Mononuclear cell (primary cell): ENCODE data around the gene LINC01488. TPM values are rescaled to one million over a fixed set of nuclear protein-coding genes. Genes with fewer than 3 reads are reported as not detected.

Experiments
- H3K27me3 ChIP-seq: 2 replicates; pipeline ENCODE4 v1.6.0; 2011; ENCODE audit warnings: low read length, control low read depth; ENCODE audit not compliant: insufficient read depth
- H3K4me1 ChIP-seq: 2 replicates; pipeline ENCODE4 v1.5.1; 2011; ENCODE audit warnings: mild to moderate bottlenecking, low read length, control low read depth; ENCODE audit not compliant: insufficient read depth
- H3K4me3 ChIP-seq: 2 replicates; pipeline ENCODE4 v1.5.1; 2011; ENCODE audit warnings: mild to moderate bottlenecking, low read length, moderate library complexity
- H3K9me3 ChIP-seq: 2 replicates; pipeline ENCODE4 v1.5.1; 2011; ENCODE audit warnings: low read depth, mild to moderate bottlenecking, control low read depth, low read length
- total RNA-seq: library from RNA; depleted of rRNA; stranded (reverse); fragments of >200 nt; gene quantifications from one replicate; pipeline ENCODE4 v1.2.3, GENCODE V29; 2012

Gene LINC01488
- total RNA-seq, 1 donor = not detected

DNA sequence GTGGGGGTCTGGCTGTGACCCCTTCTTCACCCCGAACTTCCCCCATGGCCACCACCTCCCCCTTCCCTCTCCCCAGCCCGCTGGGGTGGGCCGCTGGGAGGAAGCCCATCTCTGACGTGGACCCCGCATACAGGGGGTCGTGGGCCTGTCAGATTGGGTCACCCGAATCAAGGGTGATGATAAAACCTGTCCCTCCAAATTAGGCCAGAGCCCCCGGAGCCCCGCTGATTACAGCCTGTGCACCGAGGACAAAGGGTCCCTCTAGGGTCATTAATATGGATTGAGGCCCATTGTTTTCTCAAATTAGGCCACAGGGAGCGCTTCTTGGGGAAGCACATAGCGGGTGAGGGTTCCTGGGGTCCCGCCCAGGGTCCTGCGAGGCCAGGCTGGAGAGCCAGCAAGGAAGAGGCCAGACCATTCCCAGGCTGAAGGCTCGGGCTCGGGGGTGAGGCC lies 4.9 kb upstream of the LINC01488 start:
- Histone ChIP-seq H3K4me1 (no peaks in the 10 kb centered on the region), H3K9me3 (no peaks in the 10 kb centered on the region), H3K27me3 (no peaks in the 10 kb centered on the region), H3K4me3 (no peak overlapping the region)

DNA sequence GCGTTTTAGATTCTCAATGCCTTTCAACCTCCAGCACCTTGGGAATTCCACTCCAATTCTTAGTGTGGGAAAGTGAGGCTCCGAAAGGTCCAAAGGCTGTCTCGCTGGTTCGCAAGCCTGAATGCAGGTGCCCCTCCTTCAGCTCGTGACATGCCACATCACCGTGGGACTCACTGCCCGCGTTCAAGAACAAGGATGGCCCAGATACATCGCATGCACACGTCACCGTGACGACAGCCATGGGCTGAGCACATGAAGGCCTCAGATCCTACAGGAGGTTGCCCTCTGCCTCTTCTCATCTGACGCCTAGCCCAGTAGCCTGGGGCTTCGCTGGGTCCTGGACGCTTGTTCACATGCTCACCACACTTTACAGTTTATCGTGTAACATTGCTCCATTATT lies 4.4 kb upstream of the LINC01488 start:
- Histone ChIP-seq H3K4me1 (no peaks in the 10 kb centered on the region), H3K9me3 (no peaks in the 10 kb centered on the region), H3K4me3 (no peak overlapping the region), H3K27me3 (no peaks in the 10 kb centered on the region)

- H3K4me3 ChIP-seq = no peak overlapping the region
Observed at GRCh38 chr11:69479591-69480271, 1.7 kb upstream of the LINC01488 start.

GRCh38 chr11:69480547-69481392 lies 693 bp upstream of the LINC01488 start:
- Histone ChIP-seq H3K4me3 (no peak overlapping the region), H3K27me3 (no peaks in the 10 kb centered on the region), H3K4me1 (no peaks in the 10 kb centered on the region), H3K9me3 (no peaks in the 10 kb centered on the region)

More at GRCh38 chr11:69479591-69480271, 1.7 kb upstream of the LINC01488 start:
- Histone ChIP-seq H3K9me3 (no peaks in the 10 kb centered on the region), H3K4me1 (no peaks in the 10 kb centered on the region), H3K27me3 (no peaks in the 10 kb centered on the region)

DNA sequence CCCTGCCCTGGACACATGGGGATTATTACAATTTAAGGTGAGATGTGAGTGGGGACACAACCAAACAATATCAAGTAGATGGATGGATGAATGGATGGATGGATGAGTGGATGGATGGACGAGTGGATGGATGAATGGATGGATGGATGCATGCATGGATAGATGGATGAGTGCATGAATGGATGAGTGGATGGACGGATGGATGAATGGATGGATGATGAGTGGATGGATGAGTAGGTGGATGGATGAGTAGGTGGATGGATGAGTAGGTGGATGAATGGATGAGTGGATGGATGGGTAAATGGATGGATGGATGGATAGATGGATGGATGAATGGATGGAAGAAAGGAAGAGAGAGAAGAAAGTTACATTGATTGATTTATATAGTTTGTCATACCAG lies 859 bp downstream of the LINC01488 start:
- H3K4me1 ChIP-seq = no peaks in the 10 kb centered on the region
- no peaks in the 10 kb centered on the region for H3K9me3 ChIP-seq
- no peak overlapping the region for H3K4me3 ChIP-seq

GRCh38 chr11:69483170-69483569 lies 1.7 kb downstream of the LINC01488 start:
- no peaks in the 10 kb centered on the region for H3K9me3 ChIP-seq
- no peaks in the 10 kb centered on the region for H3K27me3 ChIP-seq
- H3K4me1 ChIP-seq = no peaks in the 10 kb centered on the region
- no peak overlapping the region for H3K4me3 ChIP-seq

More for the DNA sequence above, 859 bp downstream of the LINC01488 start:
- no peaks in the 10 kb centered on the region for H3K27me3 ChIP-seq

GRCh38 chr11:69483691-69484426 lies 2.4 kb downstream of the LINC01488 start:
- Histone ChIP-seq H3K4me3 (no peak overlapping the region), H3K9me3 (no peaks in the 10 kb centered on the region), H3K4me1 (no peaks in the 10 kb centered on the region), H3K27me3 (no peaks in the 10 kb centered on the region)

GRCh38 chr11:69484427-69485259 lies 3.2 kb downstream of the LINC01488 start:
- H3K4me3 ChIP-seq = no peak overlapping the region
- H3K4me1 ChIP-seq = no peaks in the 10 kb centered on the region
- no peaks in the 10 kb centered on the region for H3K27me3 ChIP-seq
- no peaks in the 10 kb centered on the region for H3K9me3 ChIP-seq

DNA sequence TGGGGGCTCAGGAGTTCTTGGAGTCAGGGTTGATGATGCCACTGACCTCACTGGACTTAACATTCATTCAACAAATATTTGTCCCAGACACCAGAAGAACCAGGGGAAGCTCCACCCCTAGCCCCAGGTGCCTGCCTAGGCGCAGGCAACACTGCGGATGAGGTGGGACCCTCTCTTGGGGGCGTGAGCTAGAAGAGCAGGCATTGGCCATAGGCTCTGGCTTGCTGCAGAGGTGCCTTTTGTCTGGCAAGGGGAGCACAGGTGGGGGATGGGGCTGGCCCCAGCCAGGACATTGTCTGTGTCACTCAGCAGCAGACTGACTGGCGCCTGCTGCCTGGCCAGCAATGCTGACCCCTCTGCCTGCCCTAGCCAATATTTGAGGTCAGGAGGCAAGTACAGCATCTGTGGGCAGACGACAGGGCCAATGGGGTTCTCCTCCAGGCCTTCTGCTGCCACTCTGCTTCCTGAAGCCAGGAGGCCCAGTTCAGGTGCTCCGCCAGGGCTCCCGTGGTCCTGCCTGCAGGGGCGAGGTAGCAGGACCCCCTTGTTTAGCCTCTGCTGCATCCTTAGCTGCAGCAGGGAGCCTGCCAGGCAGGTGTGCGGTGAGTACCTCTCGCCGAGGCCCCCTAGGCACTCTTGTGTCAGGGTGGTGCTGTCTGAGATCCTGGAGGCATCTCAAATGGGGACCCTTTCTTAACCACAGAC lies 4.0 kb downstream of the LINC01488 start:
- no peak overlapping the region for H3K4me3 ChIP-seq
- no peaks in the 10 kb centered on the region for H3K9me3 ChIP-seq
- no peaks in the 10 kb centered on the region for H3K27me3 ChIP-seq
- H3K4me1 ChIP-seq = no peaks in the 10 kb centered on the region

DNA sequence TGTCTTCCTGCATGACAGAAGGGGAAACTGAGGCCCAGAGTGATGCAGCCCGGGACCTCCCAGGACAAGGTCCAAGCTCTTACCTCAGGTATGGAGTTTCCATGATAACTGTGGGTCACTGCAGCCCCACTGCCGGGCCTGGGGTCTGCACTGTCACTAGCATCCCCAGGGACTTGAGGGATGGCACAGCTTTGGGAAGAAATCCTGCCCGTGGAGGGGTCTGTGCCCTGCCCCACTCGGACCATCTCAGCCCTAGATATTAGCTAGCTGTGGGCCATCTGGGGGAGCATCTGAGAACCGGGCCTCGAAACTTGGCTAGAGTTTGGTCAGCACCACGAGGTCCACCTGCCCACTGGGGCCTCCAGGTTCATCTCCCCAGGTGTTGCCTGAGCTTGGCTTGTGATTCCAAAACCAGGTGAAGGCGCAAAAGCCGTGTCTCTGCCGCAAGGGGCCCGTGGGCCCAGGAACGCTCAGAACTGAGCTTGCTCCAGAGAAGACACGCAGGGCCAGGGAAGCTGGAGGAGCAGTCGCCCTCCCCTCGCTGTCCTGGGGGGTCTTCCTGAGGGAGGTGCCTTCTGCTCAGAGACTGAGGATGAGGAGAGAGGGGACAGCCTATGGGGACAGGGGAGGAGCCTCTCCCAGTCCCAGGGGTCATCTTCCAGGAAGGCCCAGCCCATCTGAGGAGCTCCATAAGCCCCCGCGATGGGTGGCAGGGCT lies 4.8 kb downstream of the LINC01488 start:
- Histone ChIP-seq H3K27me3 (no peaks in the 10 kb centered on the region), H3K4me3 (no peak overlapping the region), H3K9me3 (no peaks in the 10 kb centered on the region), H3K4me1 (no peaks in the 10 kb centered on the region)

GRCh38 chr11:69486773-69487291 lies 5.4 kb downstream of the LINC01488 start:
- Histone ChIP-seq H3K4me1 (no peaks in the 10 kb centered on the region), H3K9me3 (no peaks in the 10 kb centered on the region), H3K4me3 (no peak overlapping the region), H3K27me3 (no peaks in the 10 kb centered on the region)

DNA sequence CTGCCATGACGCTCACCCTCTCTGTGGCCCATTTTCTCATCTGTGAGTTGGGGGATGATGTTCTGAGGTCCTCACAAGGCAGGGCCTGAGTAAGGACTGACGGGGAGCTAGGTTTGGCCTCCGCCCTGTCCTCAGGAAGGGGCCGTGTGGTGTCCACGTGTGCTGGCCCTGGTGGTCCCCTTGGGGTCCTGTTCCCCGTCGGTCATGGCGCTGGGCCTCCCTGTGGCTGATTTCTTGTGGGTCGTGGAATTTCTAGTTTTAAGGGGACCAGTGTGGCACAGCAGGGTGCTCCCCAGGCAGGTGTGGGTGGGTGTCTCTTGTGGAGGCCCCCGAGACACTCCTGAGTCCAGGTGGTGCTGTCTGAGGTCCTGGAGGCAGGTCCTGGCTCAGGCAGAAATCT lies 5.9 kb downstream of the LINC01488 start:
- no peaks in the 10 kb centered on the region for H3K9me3 ChIP-seq
- no peaks in the 10 kb centered on the region for H3K27me3 ChIP-seq
- H3K4me3 ChIP-seq = no peak overlapping the region
- H3K4me1 ChIP-seq = no peaks in the 10 kb centered on the region

- no peaks in the 10 kb centered on the region for H3K4me1 ChIP-seq
- no peaks in the 10 kb centered on the region for H3K27me3 ChIP-seq
- no peaks in the 10 kb centered on the region for H3K9me3 ChIP-seq
- no peak overlapping the region for H3K4me3 ChIP-seq
Observed at GRCh38 chr11:69487849-69488542, 6.5 kb downstream of the LINC01488 start.
